Breast epithelium (tissue), 3 donors: ENCODE measurements around the gene ZNF548.

Source experiments
- CTCF ChIP-seq, 3 donors: fragments of 450-650 bp; IDR thresholded peaks; one replicate each; pipeline ENCODE4 v1.5.1; 2016 to 2017; ENCODE audit warnings: antibody characterized with exemption in 3 of 3, mild to moderate bottlenecking in 3 of 3, moderate library complexity in 3 of 3
- POLR2A ChIP-seq: fragments of 450-650 bp; IDR thresholded peaks from one replicate; pipeline ENCODE4 v1.6.1; 2016; ENCODE audit warnings: antibody characterized with exemption, mild to moderate bottlenecking, moderate library complexity
- POLR2AphosphoS5 ChIP-seq, 3 donors: sonication (generic); formaldehyde crosslinking; IDR thresholded peaks; one replicate each; pipeline ENCODE4 v1.6.1; 2017; ENCODE audit warnings: antibody characterized with exemption in 3 of 3

GRCh38 chr19:57342582-57342981, 47.1 kb upstream of the ZNF548 start:
- TF ChIP-seq CTCF (IDR thresholded peaks at IDR 0.05) (no peak), POLR2A (no peak), POLR2AphosphoS5 (IDR thresholded peaks at IDR 0.05) (no peak)
